Spinal cord (tissue), 10 donors: ENCODE measurements around the gene FRG2B. TPM values are rescaled to one million over a fixed set of nuclear protein-coding genes. Genes with fewer than 3 reads are reported as not detected.
"Not testable (repeated sequence)": the region's sequence is repeated elsewhere in the genome, so short reads cannot be mapped to it uniquely, and the experiment has no call there.

Experiments used
- DNase-seq, 6 donors: peaks; one replicate each; pipeline versions ENCODE4 v3.0.0 to v3.0.0-alpha.2; 2013 to 2015; ENCODE audit warnings: low spot score in 6 of 6, low read depth in 4 of 6
- H3K27ac ChIP-seq: one replicate; pipeline ENCODE4 v1.5.1; 2013; ENCODE audit warnings: low read depth, low read length, control low read depth
- H3K27me3 ChIP-seq: one replicate; pipeline ENCODE4 v1.6.1; 2013; ENCODE audit warnings: low read length; ENCODE audit not compliant: control insufficient read depth, insufficient read depth
- H3K36me3 ChIP-seq: one replicate; pipeline ENCODE4 v1.6.1; 2013; ENCODE audit warnings: low read length; ENCODE audit not compliant: control insufficient read depth, insufficient read depth
- H3K4me1 ChIP-seq: one replicate; pipeline ENCODE4 v1.6.1; 2013; ENCODE audit warnings: low read length; ENCODE audit not compliant: control insufficient read depth, insufficient read depth
- H3K4me3 ChIP-seq: one replicate; pipeline ENCODE4 v1.5.1; 2013; ENCODE audit warnings: low read depth, low read length, control low read depth
- H3K9me3 ChIP-seq: one replicate; pipeline ENCODE4 v1.6.1; 2013; ENCODE audit warnings: low read length; ENCODE audit not compliant: control insufficient read depth, insufficient read depth
- WGBS: methylation state at CpG from one replicate; pipeline ENCODE4 v1.1.5; 2013; ENCODE audit warnings: missing lambda C conversion rate; ENCODE audit not compliant: insufficient coverage; 5-methylcytosine and 5-hydroxymethylcytosine counted together
- polyA plus RNA-seq, 2 donors: library from polyadenylated mRNA; unstranded; fragments of 120-200 nt; gene quantifications; one replicate each; pipeline ENCODE4 v1.2.1, GENCODE V29; 2013; ENCODE audit not compliant: insufficient read length in 2 of 2
- total RNA-seq, 2 donors: library from RNA; depleted of rRNA in 1 of 2; stranded (reverse); fragments of 120-200 nt in 1 of 2; fragments of >200 nt in 1 of 2; gene quantifications; one replicate each; pipeline versions ENCODE4 v1.2.3 to v1.2.4, GENCODE V29; 2013 to 2014
- donor health status: healthy.

The FRG2B gene
- total and polyA plus RNA-seq, 4 donors = not detected

DNA sequence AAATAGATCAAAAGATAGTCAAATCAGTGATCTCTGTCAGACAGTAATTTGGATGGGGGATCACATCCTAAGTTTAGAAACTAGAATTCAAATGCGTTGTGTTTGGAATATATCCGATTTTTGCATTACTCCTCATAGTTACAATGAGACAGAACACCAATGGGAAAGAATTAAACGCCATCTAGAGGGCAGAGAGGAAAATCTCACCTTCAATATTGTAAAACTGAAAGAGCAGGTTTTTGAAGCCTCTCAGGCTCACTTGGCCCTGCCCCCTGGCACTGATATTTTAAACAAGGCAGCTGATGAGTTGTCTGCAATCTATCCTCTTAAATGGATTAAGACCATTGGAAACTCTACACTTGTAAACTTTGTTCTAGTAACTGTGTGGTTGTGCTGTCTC, 17.7 kb downstream of the FRG2B start:
- no peak overlapping the region for H3K27ac ChIP-seq
- H3K36me3 ChIP-seq = no peaks in the 10 kb centered on the region
- no peaks in the 10 kb centered on the region for H3K9me3 ChIP-seq
- DNase-seq = peak in 3 of 6 donors; percentile 2 to 42 (median 22)
- no peak overlapping the region for H3K4me3 ChIP-seq
- no peaks in the 10 kb centered on the region for H3K27me3 ChIP-seq
- no peaks in the 10 kb centered on the region for H3K4me1 ChIP-seq
- WGBS = no CpG with 5 or more reads among the region's 3 CpGs

DNA sequence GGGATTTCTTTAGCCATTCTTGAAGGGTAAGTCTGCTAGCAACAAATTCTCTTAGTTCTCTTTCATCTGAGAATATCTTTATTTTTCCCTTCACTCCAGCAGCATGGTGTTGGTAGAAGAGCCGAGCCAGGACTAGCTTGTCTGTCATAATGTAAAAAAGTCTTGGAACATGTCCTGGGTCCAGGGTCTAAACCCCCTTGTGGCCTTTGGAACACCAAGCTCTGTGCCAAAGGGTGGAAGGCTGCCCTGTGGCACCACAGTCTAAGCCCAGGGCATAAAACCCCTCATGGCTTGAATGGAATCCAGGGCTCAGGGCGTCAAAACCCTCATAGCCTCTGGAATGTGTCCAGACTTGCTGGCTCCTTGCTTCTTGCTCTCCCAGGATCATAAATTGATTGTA, 23.2 kb downstream of the FRG2B start:
- H3K36me3 ChIP-seq, H3K27ac ChIP-seq, H3K4me1 ChIP-seq, H3K4me3 ChIP-seq, H3K9me3 ChIP-seq, H3K27me3 ChIP-seq, DNase-seq: not testable (repeated sequence)
- 50% methylated on average over 1 of the region's 2 CpGs for WGBS

DNA sequence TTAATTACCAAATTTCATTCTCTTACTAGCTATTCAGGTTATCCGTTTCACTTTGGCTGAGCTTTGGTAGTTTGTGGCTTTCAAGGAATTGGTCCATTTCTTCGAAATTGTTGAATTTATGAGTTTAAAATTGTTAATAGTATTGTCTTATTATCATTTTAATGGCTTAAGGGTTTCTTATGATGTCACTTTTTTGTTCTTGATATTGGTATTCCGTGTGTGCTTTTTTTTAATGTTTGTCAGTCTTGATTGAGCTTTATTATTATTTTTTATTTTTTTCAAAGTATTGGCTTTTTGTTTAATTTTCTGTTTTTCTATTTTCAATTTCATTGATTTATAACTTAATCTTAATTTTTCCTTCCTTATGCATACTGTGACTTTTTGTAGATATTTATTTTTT, 25.9 kb downstream of the FRG2B start:
- DNase-seq = no peak
- H3K4me3 ChIP-seq = no peak overlapping the region
- WGBS = no CpG with 5 or more reads among the region's 3 CpGs
- no peak overlapping the region for H3K27ac ChIP-seq
- no peaks in the 10 kb centered on the region for H3K36me3 ChIP-seq
- no peaks in the 10 kb centered on the region for H3K9me3 ChIP-seq
- no peaks in the 10 kb centered on the region for H3K4me1 ChIP-seq
- no peaks in the 10 kb centered on the region for H3K27me3 ChIP-seq

DNA sequence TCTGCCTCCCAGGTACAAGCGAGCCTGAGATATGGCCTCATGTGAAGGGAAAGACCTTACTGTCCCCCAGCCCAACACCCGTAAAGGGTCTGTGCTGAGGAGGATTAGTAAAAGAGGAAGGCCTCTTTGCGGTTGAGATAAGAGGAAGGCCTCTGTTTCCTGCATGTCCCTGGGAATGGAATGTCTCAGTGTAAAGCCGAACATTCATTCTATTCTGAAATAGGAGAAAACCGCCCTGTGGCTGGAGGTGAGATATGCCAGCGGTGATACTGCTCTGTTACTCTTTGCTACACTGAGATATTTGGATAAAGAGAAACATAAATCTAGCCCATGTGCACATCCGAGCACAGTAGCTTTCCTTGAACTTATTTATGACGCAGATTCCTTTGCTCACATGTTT, 26.7 kb downstream of the FRG2B start:
- not testable (repeated sequence) for H3K27ac ChIP-seq, H3K36me3 ChIP-seq, H3K9me3 ChIP-seq, H3K4me3 ChIP-seq, H3K27me3 ChIP-seq, H3K4me1 ChIP-seq, DNase-seq
- WGBS = 40% methylated on average over 1 of the region's 8 CpGs

DNA sequence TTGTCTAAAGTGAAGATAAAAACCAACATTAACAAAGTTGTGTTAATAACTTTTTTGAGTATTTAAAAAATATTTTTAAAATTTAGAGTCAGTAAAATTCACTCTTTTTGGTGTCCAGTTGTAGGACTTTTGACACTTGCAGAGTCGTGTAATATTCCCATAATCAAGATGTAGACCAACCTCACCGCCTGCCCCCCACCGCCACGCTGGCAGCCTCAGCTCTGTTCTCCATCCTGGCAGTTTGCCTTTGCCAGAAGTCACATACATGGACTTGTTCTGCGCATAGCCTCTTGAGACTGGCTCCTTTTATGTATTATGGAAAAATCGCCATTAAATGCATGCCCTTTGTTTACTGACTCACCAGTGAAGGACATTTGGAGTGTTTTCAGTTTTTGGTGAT, 33.9 kb downstream of the FRG2B start:
- H3K9me3 ChIP-seq = no peaks in the 10 kb centered on the region
- WGBS = 60% methylated on average over 1 of the region's 6 CpGs
- no peak overlapping the region for H3K27ac ChIP-seq
- H3K4me3 ChIP-seq = no peak overlapping the region
- H3K27me3 ChIP-seq = no peaks in the 10 kb centered on the region
- no peaks in the 10 kb centered on the region for H3K4me1 ChIP-seq
- no peak for DNase-seq
- no peaks in the 10 kb centered on the region for H3K36me3 ChIP-seq

DNA sequence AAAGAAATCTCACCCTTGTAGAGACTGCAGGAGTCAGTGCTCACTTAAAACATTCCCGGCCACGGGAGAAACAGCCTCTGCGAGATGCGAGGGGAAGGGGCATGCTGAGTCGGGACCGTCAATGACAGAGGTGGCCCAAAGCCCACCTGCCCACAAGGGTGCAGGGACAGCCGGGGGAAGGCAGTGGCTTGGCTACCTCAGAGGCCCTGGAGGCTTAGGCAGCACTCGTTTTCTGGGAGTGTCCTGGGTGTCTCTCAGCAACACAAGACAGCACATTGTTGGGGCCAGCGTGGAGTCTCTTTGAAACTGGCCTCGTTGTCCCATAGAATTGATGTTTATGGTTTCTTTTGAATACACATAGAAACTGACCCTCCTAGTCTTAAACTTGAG, 35.6 kb downstream of the FRG2B start:
- WGBS = 67% methylated on average over 8 of the region's 10 CpGs
- Histone ChIP-seq H3K4me1 (no peaks in the 10 kb centered on the region), H3K4me3 (no peak overlapping the region), H3K9me3 (no peaks in the 10 kb centered on the region), H3K27me3 (no peaks in the 10 kb centered on the region), H3K27ac (no peak overlapping the region), H3K36me3 (no peaks in the 10 kb centered on the region)
- no peak for DNase-seq

DNA sequence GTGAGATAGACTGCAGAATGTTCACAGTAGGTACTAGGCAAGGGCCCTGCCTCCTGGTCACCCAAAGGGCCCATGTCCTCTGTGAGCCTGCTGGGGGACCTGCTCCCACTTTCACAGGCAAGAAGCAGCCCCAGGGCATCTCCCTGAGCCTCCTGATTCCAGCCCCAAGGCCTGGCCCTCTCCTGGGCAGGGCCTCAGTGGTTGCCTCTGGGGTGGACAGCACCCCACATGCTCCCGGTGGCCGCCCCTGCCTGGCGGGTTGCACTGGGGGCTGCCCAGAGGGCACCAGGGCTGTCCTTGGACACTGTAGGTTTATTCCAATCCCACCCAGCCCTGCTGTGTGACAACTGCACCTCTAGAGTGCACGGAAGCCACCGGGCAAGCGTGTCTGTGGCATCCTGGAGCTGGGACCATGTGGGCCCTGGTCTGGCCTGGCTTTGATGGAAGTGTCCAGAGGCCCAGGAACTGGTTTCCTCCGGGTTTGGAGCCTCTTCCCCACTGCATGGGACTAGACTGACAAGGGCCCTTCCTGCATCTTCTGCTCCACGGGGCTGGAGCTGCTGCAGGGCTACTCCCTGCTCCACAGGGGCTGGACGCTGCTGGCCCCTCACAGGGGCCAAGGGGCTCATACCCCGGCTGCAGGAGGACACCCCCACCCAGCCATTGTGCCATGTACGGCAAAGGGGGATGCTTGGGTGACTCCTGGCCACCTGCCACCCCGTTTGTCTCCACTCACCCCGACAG, 36.2 kb downstream of the FRG2B start:
- Histone ChIP-seq H3K27ac (no peak overlapping the region), H3K4me3 (no peak overlapping the region), H3K27me3 (no peaks in the 10 kb centered on the region), H3K36me3 (no peaks in the 10 kb centered on the region), H3K9me3 (no peaks in the 10 kb centered on the region), H3K4me1 (no peaks in the 10 kb centered on the region)
- DNase-seq = no peak
- 67% methylated on average over 13 of the region's 13 CpGs for WGBS

DNA sequence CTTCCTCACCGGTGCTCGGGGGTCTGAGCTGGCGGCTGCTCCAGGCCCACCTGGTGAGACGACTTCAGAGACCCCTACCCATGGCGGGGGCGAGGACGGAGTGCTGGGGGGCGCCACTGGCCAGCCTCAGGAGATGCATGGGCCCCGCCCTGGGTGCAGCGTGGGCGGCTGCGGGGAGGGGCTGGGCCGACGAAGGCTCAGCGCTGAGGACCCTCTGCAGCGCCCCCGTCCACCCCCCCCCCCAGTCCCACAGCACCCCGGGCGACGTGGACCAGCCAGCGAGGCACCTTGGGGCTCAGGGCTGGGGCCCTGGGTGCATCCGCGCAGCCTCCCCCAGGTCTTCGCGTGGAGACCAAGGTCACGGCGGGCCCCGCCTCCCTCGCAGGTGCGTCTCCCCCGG, 49.6 kb downstream of the FRG2B start:
- not testable (repeated sequence) for H3K27me3 ChIP-seq, H3K9me3 ChIP-seq, H3K4me1 ChIP-seq, H3K36me3 ChIP-seq, DNase-seq, H3K27ac ChIP-seq, H3K4me3 ChIP-seq
- WGBS = no CpG with 5 or more reads among the region's 31 CpGs

Other genes starting within 250 kb of the FRG2B start
- gene PAOX, start 247.5 kb downstream of the FRG2B start, total RNA-seq = 1 to 10 TPM; 6.4 to 8.1 TPM
- 10 to 100 TPM; 11.5 to 13.4 TPM for gene PAOX, start 247.5 kb downstream of the FRG2B start, polyA plus RNA-seq
- 10 to 100 TPM; 23.4 to 35.1 TPM for gene MTG1, start 232.6 kb downstream of the FRG2B start, total RNA-seq
- gene MTG1, start 232.6 kb downstream of the FRG2B start, polyA plus RNA-seq = 10 to 100 TPM; 50.4 to 91.2 TPM
- gene SPRN, start 202.2 kb downstream of the FRG2B start, total RNA-seq = 1 to 10 TPM; 4.8 to 6.1 TPM
- gene SPRN, start 202.2 kb downstream of the FRG2B start, polyA plus RNA-seq = 10 to 100 TPM; 38.9 to 42.5 TPM
- gene SCART1, start 172.8 kb downstream of the FRG2B start, total RNA-seq = 1 to 10 TPM; 1.7 to 2.9 TPM
- gene SCART1, start 172.8 kb downstream of the FRG2B start, polyA plus RNA-seq = 1 to 10 TPM; 1.9 to 2.7 TPM
- 10 to 100 TPM in 1 of 2 donors, 1 to 10 TPM in 1; 5.0 to 12.7 TPM for gene CYP2E1, start 99.4 kb downstream of the FRG2B start, total RNA-seq
- 10 to 100 TPM; 18.1 to 21.6 TPM for gene CYP2E1, start 99.4 kb downstream of the FRG2B start, polyA plus RNA-seq
- gene SYCE1, start 61.2 kb downstream of the FRG2B start, total RNA-seq = under 1 TPM; 0.40 to 0.83 TPM
- gene SYCE1, start 61.2 kb downstream of the FRG2B start, polyA plus RNA-seq = 1 to 10 TPM; 4.8 to 5.8 TPM